H1 (cell line): Measurements from ENCODE around the gene ZNF835. TPM values are rescaled to one million over a fixed set of nuclear protein-coding genes. Genes with fewer than 3 reads are reported as not detected.

Experiments used
- CTCF ChIA-PET: fragments of 300-600 bp; sonication (Branson Sonifier 250); formaldehyde crosslinking; loops from one replicate; lab custom pipeline; 2021; ENCODE audit not compliant: partially characterized antibody; lab: Charles Lee
- POLR2A ChIA-PET: fragments of 300-600 bp; sonication (Branson Sonifier 250); formaldehyde crosslinking; loops from one replicate; lab custom pipeline; 2021; ENCODE audit warnings: inconsistent platforms; ENCODE audit not compliant: partially characterized antibody; lab: Charles Lee
- DNase-seq, 2 experiments: peaks; one replicate each; pipeline versions ENCODE4 v3.0.0 to v3.0.0-alpha.2; 2010 to 2022; ENCODE audit warnings: low spot score in 2 of 2, low read depth in 1 of 2, mixed read lengths in 1 of 2
- FAIRE-seq: peaks from 2 replicates; lab custom pipeline; 2011; peaks lifted over from hg19 to GRCh38; lab: Jason Lieb, UNC
- H2AFZ ChIP-seq: 2 replicates; pipeline ENCODE4 v1.8.1; 2012; ENCODE audit warnings: low read length, inconsistent platforms
- H2AK5ac ChIP-seq: 2 replicates; pipeline ENCODE4 v1.6.1; 2013; ENCODE audit warnings: low read depth, low read length
- H2BK120ac ChIP-seq: replicated peaks from 2 replicates; pipeline ENCODE3; 2013; ENCODE audit warnings: low read depth, low read length, inconsistent platforms
- H2BK12ac ChIP-seq: 2 replicates; pipeline ENCODE4 v1.6.1; 2013; ENCODE audit warnings: low read depth, low read length
- H2BK15ac ChIP-seq: 2 replicates; pipeline ENCODE4 v1.6.1; 2013; ENCODE audit warnings: low read length
- H2BK20ac ChIP-seq: 2 replicates; pipeline ENCODE4 v1.6.1; 2013; ENCODE audit warnings: low read length
- H2BK5ac ChIP-seq: 2 replicates; pipeline ENCODE4 v1.6.1; 2013; ENCODE audit warnings: low read depth, low read length
- H3K14ac ChIP-seq: 2 replicates; pipeline ENCODE4 v1.6.1; 2013; ENCODE audit warnings: inconsistent platforms; ENCODE audit not compliant: insufficient read length
- H3K18ac ChIP-seq: 2 replicates; pipeline ENCODE4 v1.6.1; 2013; ENCODE audit warnings: low read length; ENCODE audit errors: extremely low read depth
- H3K23ac ChIP-seq: 2 replicates; pipeline ENCODE4 v1.6.1; 2013; ENCODE audit warnings: inconsistent platforms; ENCODE audit not compliant: insufficient read length
- H3K23me2 ChIP-seq: 2 replicates; pipeline ENCODE4 v1.6.1; 2013; ENCODE audit warnings: low read depth, low read length
- H3K27ac ChIP-seq: 2 replicates; pipeline ENCODE4 v1.6.1; 2011; ENCODE audit warnings: low read depth, low read length, inconsistent platforms
- H3K27me3 ChIP-seq, 4 experiments: replicated peaks in 1 of 4; 1 replicate in 1 of 4; 2 replicates in 3 of 4; pipeline versions ENCODE4 v1.6.1 to v1.8.1; 2011 to 2013; ENCODE audit warnings: low read length in 3 of 4, mild to moderate bottlenecking in 3 of 4, inconsistent platforms in 2 of 4, mixed read lengths in 2 of 4, moderate library complexity in 1 of 4; ENCODE audit not compliant: control insufficient read depth in 3 of 4, insufficient read depth in 3 of 4; ENCODE audit errors: extremely low read depth in 1 of 4
- H3K36me3 ChIP-seq, 4 experiments: 2 replicates each; pipeline versions ENCODE4 v1.6.1 to v1.8.1; 2011 to 2013; ENCODE audit warnings: mild to moderate bottlenecking in 4 of 4, low read length in 3 of 4, moderate library complexity in 2 of 4, control low read depth in 1 of 4, inconsistent platforms in 1 of 4; ENCODE audit not compliant: insufficient read depth in 4 of 4, control insufficient read depth in 2 of 4
- H3K4ac ChIP-seq: replicated peaks from 2 replicates; pipeline ENCODE3; 2013; ENCODE audit warnings: low read length, low read depth, mixed read lengths, inconsistent platforms; ENCODE audit not compliant: insufficient read length
- H3K4me1 ChIP-seq, 4 experiments: replicated peaks in 1 of 4; 1 replicate in 1 of 4; 2 replicates in 3 of 4; pipeline versions ENCODE4 v1.6.1 to v1.8.1; 2011 to 2013; ENCODE audit warnings: low read length in 3 of 4, inconsistent platforms in 2 of 4, mixed read lengths in 1 of 4; ENCODE audit not compliant: insufficient read depth in 4 of 4, control insufficient read depth in 3 of 4
- H3K4me2 ChIP-seq, 2 experiments: 2 replicates each; pipeline versions ENCODE4 v1.6.1 to v1.8.1; 2011 to 2013; ENCODE audit warnings: low read depth in 2 of 2, low read length in 2 of 2, control low read depth in 1 of 2, inconsistent platforms in 1 of 2, mild to moderate bottlenecking in 1 of 2; ENCODE audit not compliant: insufficient read depth in 1 of 2
- H3K4me3 ChIP-seq, 4 experiments: fragments of 200-600, 300-600 bp in 1 of 4; sonication (generic), shearing (Covaris generic), sonication (Bioruptor Twin) in 1 of 4; 2 replicates each; pipeline versions ENCODE4 v1.5.1 to v1.8.1; 2011 to 2016; ENCODE audit warnings: low read length in 4 of 4, low read depth in 3 of 4, control low read depth in 2 of 4, inconsistent platforms in 2 of 4, mild to moderate bottlenecking in 2 of 4, mixed read lengths in 1 of 4, moderate library complexity in 1 of 4; ENCODE audit not compliant: insufficient read depth in 2 of 4; ENCODE audit errors: extremely low read depth in 1 of 4
- H3K56ac ChIP-seq: replicated peaks from 2 replicates; pipeline ENCODE3; 2013; ENCODE audit warnings: low read depth, mild to moderate bottlenecking, mixed read lengths, low read length, inconsistent platforms; ENCODE audit not compliant: insufficient read length
- H3K79me1 ChIP-seq: 2 replicates; pipeline ENCODE4 v1.6.1; 2013; ENCODE audit warnings: low read depth, low read length, control low read depth
- H3K79me2 ChIP-seq, 2 experiments: 2 replicates each; pipeline versions ENCODE4 v1.6.1 to v1.8.1; 2012 to 2013; ENCODE audit warnings: low read length in 2 of 2, mild to moderate bottlenecking in 2 of 2, inconsistent platforms in 1 of 2; ENCODE audit not compliant: insufficient read depth in 2 of 2, control insufficient read depth in 1 of 2
- H3K9ac ChIP-seq, 4 experiments: replicated peaks in 1 of 4; 1 replicate in 1 of 4; 2 replicates in 3 of 4; pipeline versions ENCODE4 v1.6.1 to v1.8.1; 2011 to 2013; ENCODE audit warnings: low read depth in 3 of 4, low read length in 3 of 4, control low read depth in 2 of 4, mild to moderate bottlenecking in 2 of 4, moderate library complexity in 2 of 4, inconsistent platforms in 1 of 4; ENCODE audit errors: extremely low read depth in 1 of 4
- H3K9me3 ChIP-seq, 2 experiments: 2 replicates each; pipeline versions ENCODE4 v1.6.1 to v1.8.1; 2012 to 2013; ENCODE audit warnings: mild to moderate bottlenecking in 2 of 2, moderate library complexity in 2 of 2, control low read depth in 1 of 2, inconsistent platforms in 1 of 2, low read depth in 1 of 2, low read length in 1 of 2, mixed read lengths in 1 of 2; ENCODE audit not compliant: insufficient read depth in 2 of 2
- H4K20me1 ChIP-seq, 2 experiments: replicated peaks in 1 of 2; 2 replicates each; pipeline versions ENCODE3 to v1.8.1; 2011 to 2013; ENCODE audit warnings: inconsistent platforms in 2 of 2, low read length in 2 of 2, mild to moderate bottlenecking in 1 of 2; ENCODE audit not compliant: insufficient read depth in 2 of 2, control insufficient read depth in 1 of 2
- H4K5ac ChIP-seq: 2 replicates; pipeline ENCODE4 v1.6.1; 2013; ENCODE audit warnings: low read length, low read depth, mixed read lengths, inconsistent platforms; ENCODE audit not compliant: insufficient read length
- H4K8ac ChIP-seq: 2 replicates; pipeline ENCODE4 v1.8.0; 2013; ENCODE audit warnings: mild to moderate bottlenecking, moderate library complexity, low read length, inconsistent platforms; ENCODE audit not compliant: insufficient read depth; ENCODE audit errors: extremely low read depth
- H4K91ac ChIP-seq: replicated peaks from 2 replicates; pipeline ENCODE3; 2013; ENCODE audit warnings: low read length, mixed read lengths, inconsistent platforms; ENCODE audit not compliant: insufficient read length
- ASH2L ChIP-seq: fragments of 200-600, 300-600 bp; sonication (generic); IDR thresholded peaks from one replicate; pipeline ENCODE4 v1.7.1; 2017; ENCODE audit warnings: low read length
- E2F6 ChIP-seq: IDR thresholded peaks from 2 replicates; pipeline ENCODE4 v1.6.1; 2012; ENCODE audit warnings: inconsistent platforms
- FOSL1 ChIP-seq: IDR thresholded peaks from 2 replicates; pipeline ENCODE4 v1.6.1; 2011; ENCODE audit warnings: mild to moderate bottlenecking, low read depth, low read length, moderate library complexity; ENCODE audit not compliant: insufficient read depth
- WGBS, 2 experiments: shearing (Covaris generic) in 1 of 2; methylation state at CpG; one replicate each; pipeline versions ENCODE4 v1.1.6 to v1.1.7; 2013 to 2015; ENCODE audit warnings: low lambda C conversion rate in 2 of 2, mixed read lengths in 2 of 2, inconsistent platforms in 1 of 2, low coverage in 1 of 2, missing lambda C conversion rate in 1 of 2; ENCODE audit not compliant: insufficient replicate concordance in 2 of 2, insufficient coverage in 1 of 2, insufficient read length in 1 of 2; ENCODE audit errors: extremely low coverage in 1 of 2, missing lambda C conversion rate in 1 of 2; 5-methylcytosine and 5-hydroxymethylcytosine counted together
- polyA plus RNA-seq, 7 experiments: library from polyadenylated mRNA; depleted of rRNA in 3 of 7; stranded (reverse) in 5 of 7; unstranded in 2 of 7; fragments of >200 nt in 5 of 7; fragments of 200-250 nt in 2 of 7; gene quantifications; 1 replicate in 5 of 7; 2 replicates in 1 of 7; 4 replicates in 1 of 7; pipeline versions ENCODE4 v1.2.1 to v1.2.3, GENCODE V29; 2011 to 2013; ENCODE audit warnings: missing spikeins in 2 of 7, mixed read lengths in 2 of 7
- total RNA-seq: library from RNA; stranded (reverse); fragmentation: NEBNext Ultra II Directional; extraction: Animal tissue kit (Norgen Biotek cat#: 25700); gene quantifications from 2 replicates; pipeline ENCODE4 v1.2.1, GENCODE V29; 2021

Gene ZNF835
- total and polyA plus RNA-seq, 2 of the 8 experiments (the other 6 are each of a cell fraction or from before 2014, with no cell fraction given) = 0.02 to 1.8 TPM

- no peaks in the 10 kb centered on the region for H3K79me2 ChIP-seq
- TF ChIP-seq FOSL1 (no peak), E2F6 (no peak), ASH2L (no peak)
- H2AFZ ChIP-seq = no peak overlapping the region
- H3K18ac ChIP-seq = no peak overlapping the region
- no peak overlapping the region for H4K5ac ChIP-seq
- H3K23me2 ChIP-seq = no peaks in the 10 kb centered on the region
- H2BK5ac ChIP-seq = no peak overlapping the region
- no peak overlapping the region for H2BK20ac ChIP-seq
- no peak overlapping the region for H3K56ac ChIP-seq
- ChIA-PET POLR2A (no interaction called here), CTCF (no interaction called here)
- H4K20me1 ChIP-seq = no peaks in the 10 kb centered on the region
- no peaks in the 10 kb centered on the region for H3K4me1 ChIP-seq
- H3K9ac ChIP-seq = no peak overlapping the region
- H4K8ac ChIP-seq = no peak overlapping the region
- H4K91ac ChIP-seq = no peak overlapping the region
- H3K4me2 ChIP-seq = no peak overlapping the region
- H2BK12ac ChIP-seq = no peak overlapping the region
- no peak overlapping the region for H2AK5ac ChIP-seq
- no peak overlapping the region for H3K14ac ChIP-seq
- WGBS, 2 experiments = 70% methylated on average over 3 of the region's 3 CpGs; no CpG with 5 or more reads in 1 of the 2 experiments
- FAIRE-seq = no peak
- no peaks in the 10 kb centered on the region for H3K27me3 ChIP-seq
- H2BK15ac ChIP-seq = no peak overlapping the region
- DNase-seq = no peak
- no peak overlapping the region for H3K4me3 ChIP-seq
- no peak overlapping the region for H2BK120ac ChIP-seq
- no peaks in the 10 kb centered on the region for H3K36me3 ChIP-seq
- H3K9me3 ChIP-seq = peaks cover 55 to 57% of the 10 kb centered on the region in 2 experiments
- H3K79me1 ChIP-seq = no peaks in the 10 kb centered on the region
- no peak overlapping the region for H3K23ac ChIP-seq
- no peak overlapping the region for H3K27ac ChIP-seq
- no peak overlapping the region for H3K4ac ChIP-seq
These were observed 28.0 kb upstream of the ZNF835 start for GRCh38 chr19:56699552-56699951.
